H1 (cell line): ENCODE data around the gene TMPRSS11B. TPM values are rescaled to one million over a fixed set of nuclear protein-coding genes. Genes with fewer than 3 reads are reported as not detected.

Experiments
- CTCF ChIA-PET: fragments of 300-600 bp; sonication (Branson Sonifier 250); formaldehyde crosslinking; loops from one replicate; lab custom pipeline; 2021; ENCODE audit not compliant: partially characterized antibody; lab: Charles Lee
- POLR2A ChIA-PET: fragments of 300-600 bp; sonication (Branson Sonifier 250); formaldehyde crosslinking; loops from one replicate; lab custom pipeline; 2021; ENCODE audit warnings: inconsistent platforms; ENCODE audit not compliant: partially characterized antibody; lab: Charles Lee
- DNase-seq, 2 experiments: peaks; one replicate each; pipeline versions ENCODE4 v3.0.0 to v3.0.0-alpha.2; 2010 to 2022; ENCODE audit warnings: low spot score in 2 of 2, low read depth in 1 of 2, mixed read lengths in 1 of 2
- FAIRE-seq: peaks from 2 replicates; lab custom pipeline; 2011; peaks lifted over from hg19 to GRCh38; lab: Jason Lieb, UNC
- H2AFZ ChIP-seq: 2 replicates; pipeline ENCODE4 v1.8.1; 2012; ENCODE audit warnings: low read length, inconsistent platforms
- H2AK5ac ChIP-seq: 2 replicates; pipeline ENCODE4 v1.6.1; 2013; ENCODE audit warnings: low read depth, low read length
- H2BK120ac ChIP-seq: replicated peaks from 2 replicates; pipeline ENCODE3; 2013; ENCODE audit warnings: low read depth, low read length, inconsistent platforms
- H2BK12ac ChIP-seq: 2 replicates; pipeline ENCODE4 v1.6.1; 2013; ENCODE audit warnings: low read depth, low read length
- H2BK15ac ChIP-seq: 2 replicates; pipeline ENCODE4 v1.6.1; 2013; ENCODE audit warnings: low read length
- H2BK20ac ChIP-seq: 2 replicates; pipeline ENCODE4 v1.6.1; 2013; ENCODE audit warnings: low read length
- H2BK5ac ChIP-seq: 2 replicates; pipeline ENCODE4 v1.6.1; 2013; ENCODE audit warnings: low read depth, low read length
- H3K14ac ChIP-seq: 2 replicates; pipeline ENCODE4 v1.6.1; 2013; ENCODE audit warnings: inconsistent platforms; ENCODE audit not compliant: insufficient read length
- H3K18ac ChIP-seq: 2 replicates; pipeline ENCODE4 v1.6.1; 2013; ENCODE audit warnings: low read length; ENCODE audit errors: extremely low read depth
- H3K23ac ChIP-seq: 2 replicates; pipeline ENCODE4 v1.6.1; 2013; ENCODE audit warnings: inconsistent platforms; ENCODE audit not compliant: insufficient read length
- H3K23me2 ChIP-seq: 2 replicates; pipeline ENCODE4 v1.6.1; 2013; ENCODE audit warnings: low read depth, low read length
- H3K27ac ChIP-seq: 2 replicates; pipeline ENCODE4 v1.6.1; 2011; ENCODE audit warnings: low read depth, low read length, inconsistent platforms
- H3K27me3 ChIP-seq, 4 experiments: replicated peaks in 1 of 4; 1 replicate in 1 of 4; 2 replicates in 3 of 4; pipeline versions ENCODE4 v1.6.1 to v1.8.1; 2011 to 2013; ENCODE audit warnings: low read length in 3 of 4, mild to moderate bottlenecking in 3 of 4, inconsistent platforms in 2 of 4, mixed read lengths in 2 of 4, moderate library complexity in 1 of 4; ENCODE audit not compliant: control insufficient read depth in 3 of 4, insufficient read depth in 3 of 4; ENCODE audit errors: extremely low read depth in 1 of 4
- H3K36me3 ChIP-seq, 4 experiments: 2 replicates each; pipeline versions ENCODE4 v1.6.1 to v1.8.1; 2011 to 2013; ENCODE audit warnings: mild to moderate bottlenecking in 4 of 4, low read length in 3 of 4, moderate library complexity in 2 of 4, control low read depth in 1 of 4, inconsistent platforms in 1 of 4; ENCODE audit not compliant: insufficient read depth in 4 of 4, control insufficient read depth in 2 of 4
- H3K4ac ChIP-seq: replicated peaks from 2 replicates; pipeline ENCODE3; 2013; ENCODE audit warnings: low read length, low read depth, mixed read lengths, inconsistent platforms; ENCODE audit not compliant: insufficient read length
- H3K4me1 ChIP-seq, 4 experiments: replicated peaks in 1 of 4; 1 replicate in 1 of 4; 2 replicates in 3 of 4; pipeline versions ENCODE4 v1.6.1 to v1.8.1; 2011 to 2013; ENCODE audit warnings: low read length in 3 of 4, inconsistent platforms in 2 of 4, mixed read lengths in 1 of 4; ENCODE audit not compliant: insufficient read depth in 4 of 4, control insufficient read depth in 3 of 4
- H3K4me2 ChIP-seq, 2 experiments: 2 replicates each; pipeline versions ENCODE4 v1.6.1 to v1.8.1; 2011 to 2013; ENCODE audit warnings: low read depth in 2 of 2, low read length in 2 of 2, control low read depth in 1 of 2, inconsistent platforms in 1 of 2, mild to moderate bottlenecking in 1 of 2; ENCODE audit not compliant: insufficient read depth in 1 of 2
- H3K4me3 ChIP-seq, 4 experiments: fragments of 200-600, 300-600 bp in 1 of 4; sonication (generic), shearing (Covaris generic), sonication (Bioruptor Twin) in 1 of 4; 2 replicates each; pipeline versions ENCODE4 v1.5.1 to v1.8.1; 2011 to 2016; ENCODE audit warnings: low read length in 4 of 4, low read depth in 3 of 4, control low read depth in 2 of 4, inconsistent platforms in 2 of 4, mild to moderate bottlenecking in 2 of 4, mixed read lengths in 1 of 4, moderate library complexity in 1 of 4; ENCODE audit not compliant: insufficient read depth in 2 of 4; ENCODE audit errors: extremely low read depth in 1 of 4
- H3K56ac ChIP-seq: replicated peaks from 2 replicates; pipeline ENCODE3; 2013; ENCODE audit warnings: low read depth, mild to moderate bottlenecking, mixed read lengths, low read length, inconsistent platforms; ENCODE audit not compliant: insufficient read length
- H3K79me1 ChIP-seq: 2 replicates; pipeline ENCODE4 v1.6.1; 2013; ENCODE audit warnings: low read depth, low read length, control low read depth
- H3K79me2 ChIP-seq, 2 experiments: 2 replicates each; pipeline versions ENCODE4 v1.6.1 to v1.8.1; 2012 to 2013; ENCODE audit warnings: low read length in 2 of 2, mild to moderate bottlenecking in 2 of 2, inconsistent platforms in 1 of 2; ENCODE audit not compliant: insufficient read depth in 2 of 2, control insufficient read depth in 1 of 2
- H3K9ac ChIP-seq, 4 experiments: replicated peaks in 1 of 4; 1 replicate in 1 of 4; 2 replicates in 3 of 4; pipeline versions ENCODE4 v1.6.1 to v1.8.1; 2011 to 2013; ENCODE audit warnings: low read depth in 3 of 4, low read length in 3 of 4, control low read depth in 2 of 4, mild to moderate bottlenecking in 2 of 4, moderate library complexity in 2 of 4, inconsistent platforms in 1 of 4; ENCODE audit errors: extremely low read depth in 1 of 4
- H3K9me3 ChIP-seq, 2 experiments: 2 replicates each; pipeline versions ENCODE4 v1.6.1 to v1.8.1; 2012 to 2013; ENCODE audit warnings: mild to moderate bottlenecking in 2 of 2, moderate library complexity in 2 of 2, control low read depth in 1 of 2, inconsistent platforms in 1 of 2, low read depth in 1 of 2, low read length in 1 of 2, mixed read lengths in 1 of 2; ENCODE audit not compliant: insufficient read depth in 2 of 2
- H4K20me1 ChIP-seq, 2 experiments: replicated peaks in 1 of 2; 2 replicates each; pipeline versions ENCODE3 to v1.8.1; 2011 to 2013; ENCODE audit warnings: inconsistent platforms in 2 of 2, low read length in 2 of 2, mild to moderate bottlenecking in 1 of 2; ENCODE audit not compliant: insufficient read depth in 2 of 2, control insufficient read depth in 1 of 2
- H4K5ac ChIP-seq: 2 replicates; pipeline ENCODE4 v1.6.1; 2013; ENCODE audit warnings: low read length, low read depth, mixed read lengths, inconsistent platforms; ENCODE audit not compliant: insufficient read length
- H4K8ac ChIP-seq: 2 replicates; pipeline ENCODE4 v1.8.0; 2013; ENCODE audit warnings: mild to moderate bottlenecking, moderate library complexity, low read length, inconsistent platforms; ENCODE audit not compliant: insufficient read depth; ENCODE audit errors: extremely low read depth
- H4K91ac ChIP-seq: replicated peaks from 2 replicates; pipeline ENCODE3; 2013; ENCODE audit warnings: low read length, mixed read lengths, inconsistent platforms; ENCODE audit not compliant: insufficient read length
- FOSL1 ChIP-seq: IDR thresholded peaks from 2 replicates; pipeline ENCODE4 v1.6.1; 2011; ENCODE audit warnings: mild to moderate bottlenecking, low read depth, low read length, moderate library complexity; ENCODE audit not compliant: insufficient read depth
- TBP ChIP-seq: IDR thresholded peaks from 2 replicates; pipeline ENCODE4 v1.6.1; 2011; ENCODE audit warnings: low read depth, low read length, improper control_type of control experiment
- WGBS, 2 experiments: shearing (Covaris generic) in 1 of 2; methylation state at CpG; one replicate each; pipeline versions ENCODE4 v1.1.6 to v1.1.7; 2013 to 2015; ENCODE audit warnings: low lambda C conversion rate in 2 of 2, mixed read lengths in 2 of 2, inconsistent platforms in 1 of 2, low coverage in 1 of 2, missing lambda C conversion rate in 1 of 2; ENCODE audit not compliant: insufficient replicate concordance in 2 of 2, insufficient coverage in 1 of 2, insufficient read length in 1 of 2; ENCODE audit errors: extremely low coverage in 1 of 2, missing lambda C conversion rate in 1 of 2; 5-methylcytosine and 5-hydroxymethylcytosine counted together
- polyA plus RNA-seq, 7 experiments: library from polyadenylated mRNA; depleted of rRNA in 3 of 7; stranded (reverse) in 5 of 7; unstranded in 2 of 7; fragments of >200 nt in 5 of 7; fragments of 200-250 nt in 2 of 7; gene quantifications; 1 replicate in 5 of 7; 2 replicates in 1 of 7; 4 replicates in 1 of 7; pipeline versions ENCODE4 v1.2.1 to v1.2.3, GENCODE V29; 2011 to 2013; ENCODE audit warnings: missing spikeins in 2 of 7, mixed read lengths in 2 of 7
- total RNA-seq: library from RNA; stranded (reverse); fragmentation: NEBNext Ultra II Directional; extraction: Animal tissue kit (Norgen Biotek cat#: 25700); gene quantifications from 2 replicates; pipeline ENCODE4 v1.2.1, GENCODE V29; 2021

TMPRSS11B gene
- total and polyA plus RNA-seq, 2 of the 8 experiments (the other 6 are each of a cell fraction or from before 2014, with no cell fraction given): not detected

DNA sequence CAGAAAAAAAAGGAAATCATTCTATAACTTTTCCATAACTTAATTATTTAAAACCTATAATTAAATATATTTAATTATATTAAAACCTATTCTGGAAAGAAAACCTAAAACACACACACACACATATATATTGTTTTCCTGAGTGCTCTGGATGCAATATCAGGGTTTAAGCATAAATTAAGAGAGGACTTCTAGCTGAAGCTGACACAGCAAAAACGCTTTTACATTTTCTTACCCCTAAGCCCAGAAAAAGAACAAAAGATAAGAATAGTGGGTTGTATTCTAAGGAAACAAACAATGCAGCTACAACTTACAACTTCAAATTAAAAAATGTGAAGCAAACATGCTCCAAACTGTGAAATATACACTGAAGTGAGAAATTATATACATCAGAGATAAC, 52.3 kb downstream of the TMPRSS11B start:
- no peak overlapping the region for H3K4me2 ChIP-seq
- POLR2A ChIA-PET: no interaction called here
- H2BK12ac ChIP-seq: no peak overlapping the region

More for the DNA sequence above, 52.3 kb downstream of the TMPRSS11B start:
- Histone ChIP-seq H2AFZ (no peak overlapping the region), H4K20me1 (no peaks in the 10 kb centered on the region), H3K23ac (no peak overlapping the region), H2BK120ac (no peak overlapping the region), H3K4me1 (no peaks in the 10 kb centered on the region), H3K36me3 (no peaks in the 10 kb centered on the region), H3K27ac (no peak overlapping the region), H3K27me3 (no peaks in the 10 kb centered on the region), H3K4me3 (no peak overlapping the region), H3K9ac (no peak overlapping the region), H3K4ac (no peak overlapping the region), H2BK15ac (no peak overlapping the region), H4K91ac (no peak overlapping the region), H4K8ac (no peak overlapping the region), H3K18ac (no peak overlapping the region), H2AK5ac (no peak overlapping the region), H3K9me3 (peaks cover 3 to 13% of the 10 kb centered on the region in 2 experiments; a peak in 3 of 4 replicates), H2BK20ac (no peak overlapping the region), H3K14ac (no peak overlapping the region), H3K23me2 (no peaks in the 10 kb centered on the region), H4K5ac (no peak overlapping the region), H3K56ac (no peak overlapping the region), H3K79me2 (no peaks in the 10 kb centered on the region), H2BK5ac (no peak overlapping the region), H3K79me1 (no peaks in the 10 kb centered on the region)
- WGBS, 2 experiments: 78% methylated on average over 1 of the region's 1 CpG; no CpG with 5 or more reads in 1 of the 2 experiments
- DNase-seq (no peak), FAIRE-seq (no peak)
- CTCF ChIA-PET: no interaction called here
- TF ChIP-seq TBP (no peak), FOSL1 (no peak)
